GM18507 (cell line): ENCODE data around the gene WDR86.

Experiments used
- DNase-seq: peaks from one replicate; pipeline ENCODE4 v3.0.0; 2011; ENCODE audit warnings: low read depth; ENCODE audit not compliant: insufficient read length; ENCODE audit errors: extremely low spot score
- FAIRE-seq: peaks from 2 replicates; lab custom pipeline; 2011; peaks lifted over from hg19 to GRCh38; lab: Jason Lieb, UNC

WDR86 gene

DNA sequence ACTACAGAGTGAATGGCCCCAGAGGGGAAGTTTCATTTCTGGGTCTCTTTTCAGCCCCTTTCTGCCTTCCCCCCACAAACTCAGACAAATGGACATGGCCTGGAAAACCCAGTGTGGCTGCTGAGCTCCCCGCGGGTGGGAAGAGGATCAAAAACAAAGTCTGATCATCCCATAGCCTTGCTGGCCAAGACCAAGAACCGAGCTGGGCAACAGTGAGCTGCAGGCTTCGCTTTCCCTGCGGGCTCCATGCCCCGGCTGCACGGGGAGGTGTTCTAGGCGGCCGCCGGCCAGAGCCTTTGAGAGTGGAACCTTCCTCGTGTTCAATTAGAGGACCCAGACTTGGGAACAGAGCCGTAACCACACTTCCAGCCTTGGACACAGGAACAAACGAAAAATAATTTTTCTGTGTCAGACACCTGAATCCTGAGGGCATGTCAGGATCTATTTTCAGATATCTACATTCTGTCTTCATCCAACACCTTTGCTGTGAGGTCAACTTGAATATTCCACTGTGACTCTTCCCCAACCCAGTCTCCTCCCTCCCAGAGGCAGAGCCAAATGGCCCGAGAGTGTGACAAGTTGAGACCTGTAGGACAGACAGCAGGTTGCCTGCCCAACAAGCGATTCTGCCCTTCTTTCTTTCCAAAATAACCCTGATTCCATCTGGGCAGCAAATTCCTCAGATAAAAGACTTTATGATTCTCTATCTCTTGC is 26.0 kb downstream of the WDR86 start:
- FAIRE-seq (no peak), DNase-seq (no peak)

DNA sequence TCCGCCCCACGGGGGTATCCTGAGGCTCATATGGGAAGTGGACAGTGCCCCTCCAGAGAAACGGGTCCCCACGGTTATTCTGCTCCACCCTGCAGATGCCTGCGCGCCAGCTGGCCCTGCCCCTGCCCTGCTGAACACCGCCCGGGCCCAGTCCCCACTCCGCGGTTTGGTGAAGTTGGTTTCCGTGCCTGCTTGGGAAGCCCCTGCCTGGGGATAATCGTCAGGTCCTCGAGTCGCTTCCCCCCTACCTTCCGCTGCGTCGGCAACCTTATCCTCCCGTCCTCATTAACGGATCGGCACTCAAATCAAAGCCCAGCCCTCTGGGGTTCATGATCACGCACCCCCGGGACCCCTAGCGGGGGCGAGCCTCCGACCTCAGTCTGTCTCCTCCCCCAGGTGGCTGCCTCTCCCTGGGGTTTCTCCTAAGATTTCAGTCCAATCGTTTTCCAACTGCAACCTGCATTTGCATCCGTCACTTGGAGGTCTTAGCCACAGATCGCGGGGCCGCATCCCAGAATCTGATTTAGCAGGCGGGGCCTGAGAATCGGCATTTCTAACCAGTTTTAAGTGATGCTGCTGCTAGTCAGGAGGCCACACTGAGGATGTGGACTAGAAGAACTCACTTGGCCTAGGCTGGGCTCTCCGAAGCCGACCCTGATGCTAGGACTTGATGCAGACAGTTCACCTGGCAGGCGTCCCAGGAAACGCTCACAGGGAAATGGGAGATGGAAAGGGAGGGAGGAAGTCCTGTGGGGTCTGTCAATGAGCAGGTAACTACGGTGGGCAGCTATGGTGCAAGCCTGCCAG is 27.6 kb downstream of the WDR86 start:
- no peak for FAIRE-seq

DNA sequence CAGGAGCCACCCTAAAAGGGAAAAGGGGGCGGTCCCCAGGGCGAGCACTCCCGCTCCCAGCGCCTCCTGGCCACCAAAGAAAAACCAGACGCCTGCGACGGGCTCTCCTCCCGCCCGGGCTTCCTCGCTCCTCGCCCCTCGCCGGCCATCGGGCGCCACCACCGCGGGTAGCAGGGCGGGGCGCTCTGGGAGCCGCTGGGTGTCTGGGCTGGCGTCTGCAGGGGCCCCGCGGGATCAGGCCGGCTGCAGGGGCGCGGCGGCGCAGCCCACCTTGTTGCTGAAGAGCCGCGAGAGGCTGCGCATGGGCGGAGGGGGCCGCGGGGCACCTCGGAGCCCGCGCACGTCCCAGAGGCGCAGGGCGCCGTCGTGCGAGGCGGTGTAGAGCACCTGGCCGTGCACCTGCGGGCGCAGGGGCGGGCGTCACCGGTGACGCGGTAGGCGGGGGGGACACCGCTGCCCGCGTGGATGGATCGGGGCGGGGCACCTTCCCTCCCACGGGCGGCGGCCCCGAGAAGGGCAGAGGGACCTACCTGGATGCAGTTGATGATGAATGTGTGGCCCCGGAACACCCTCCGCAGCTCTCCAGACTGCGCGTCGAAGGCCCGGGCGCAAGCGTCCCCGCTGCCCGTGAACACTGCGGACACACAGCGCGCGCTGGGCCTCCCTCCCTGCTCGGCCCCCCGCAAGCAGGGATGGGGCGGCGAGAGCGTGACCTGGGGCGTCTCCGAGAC is 28.3 kb downstream of the WDR86 start:
- FAIRE-seq = no peak
- no peak for DNase-seq

More for the DNA sequence above, 27.6 kb downstream of the WDR86 start:
- no peak for DNase-seq

DNA sequence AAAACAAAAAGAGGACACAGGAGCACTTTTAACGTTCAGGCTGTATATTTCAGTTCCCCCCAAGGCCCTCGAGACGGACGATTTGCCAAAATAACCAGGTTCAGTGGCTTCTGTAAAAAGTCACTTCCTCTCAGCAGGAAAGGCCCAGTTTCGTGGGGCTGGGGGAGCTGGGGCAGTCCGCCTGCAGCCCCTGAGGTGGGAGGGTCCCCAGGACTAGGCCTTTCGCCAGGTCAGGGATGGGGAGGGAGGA is 28.8 kb downstream of the WDR86 start:
- no peak for DNase-seq
- FAIRE-seq = no peak

DNA sequence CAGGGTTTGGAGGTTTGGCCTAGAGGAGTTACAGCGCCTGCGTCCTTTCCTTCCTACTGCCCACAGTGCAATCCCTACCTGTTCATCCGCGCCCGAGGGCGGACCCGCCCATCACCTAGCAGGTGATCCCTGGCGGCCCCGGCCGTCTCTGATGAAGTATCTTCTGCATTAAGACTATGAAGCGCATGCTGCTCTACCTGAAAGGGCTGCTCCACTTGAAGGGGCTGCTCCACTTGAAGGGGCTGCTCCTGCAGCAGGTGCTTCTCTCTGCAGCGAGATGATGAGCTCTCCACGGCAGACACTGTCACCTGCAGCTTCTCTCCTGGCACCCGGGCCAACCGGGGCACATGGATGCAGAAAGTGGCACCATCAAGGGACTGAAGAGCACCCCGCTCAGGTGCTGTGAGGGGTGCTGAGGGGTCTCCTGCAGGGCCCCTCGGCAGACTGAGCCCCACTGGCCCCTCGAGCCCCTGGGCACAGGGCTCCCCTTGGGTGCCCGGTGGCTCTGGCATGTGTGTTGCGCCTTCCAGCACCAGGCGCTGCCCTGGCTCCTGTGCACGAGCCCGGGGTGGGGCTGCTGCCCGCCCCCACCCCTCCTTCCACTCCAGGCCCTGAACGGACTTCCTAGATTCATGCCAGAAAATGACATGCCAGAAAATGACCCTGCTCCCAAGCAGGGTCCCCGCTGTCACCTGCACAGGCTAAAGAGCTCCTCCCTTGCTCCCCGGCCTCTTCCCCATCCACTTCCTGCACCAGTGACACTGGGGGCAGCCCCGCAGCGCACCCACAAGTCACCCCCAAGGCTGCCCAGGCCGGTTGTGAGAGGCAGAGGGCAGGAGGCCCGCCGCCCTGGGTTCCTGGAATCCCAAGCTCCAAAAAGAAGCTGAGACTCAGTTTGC is 29.4 kb downstream of the WDR86 start:
- FAIRE-seq = no peak
- no peak for DNase-seq

DNA sequence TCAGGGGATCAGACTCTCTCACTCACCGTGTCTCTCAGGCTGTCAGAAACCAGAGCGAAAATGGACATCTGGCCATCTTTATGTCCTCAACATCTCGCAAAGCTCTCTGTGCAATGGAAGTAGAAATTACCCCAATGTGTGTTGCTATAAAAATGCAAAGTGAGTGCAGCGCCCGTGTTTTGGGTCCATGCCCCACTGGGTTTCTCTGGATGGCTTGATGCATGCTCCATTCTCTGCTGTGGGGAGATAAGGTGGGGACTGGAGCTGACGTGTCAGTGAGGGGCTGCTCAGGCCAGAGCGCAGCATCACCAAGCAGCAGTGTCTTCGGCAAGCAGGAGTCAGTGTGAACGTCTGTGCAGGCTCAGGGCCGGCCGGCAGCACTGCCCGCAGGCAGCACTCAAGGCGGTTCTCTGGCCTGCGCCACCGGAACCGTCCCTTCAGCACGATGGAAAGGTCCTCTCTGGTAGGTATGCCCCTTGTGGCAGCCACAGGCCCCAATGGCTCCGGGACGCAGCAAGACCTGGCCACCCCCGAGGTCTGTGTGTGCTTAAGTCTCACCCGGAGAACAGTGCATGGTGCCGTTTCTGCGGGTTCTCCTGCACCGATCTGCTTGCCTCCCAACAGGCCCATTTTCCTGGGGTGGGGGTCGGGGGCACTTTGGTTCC is 30.2 kb downstream of the WDR86 start:
- FAIRE-seq = no peak
- DNase-seq = no peak

DNA sequence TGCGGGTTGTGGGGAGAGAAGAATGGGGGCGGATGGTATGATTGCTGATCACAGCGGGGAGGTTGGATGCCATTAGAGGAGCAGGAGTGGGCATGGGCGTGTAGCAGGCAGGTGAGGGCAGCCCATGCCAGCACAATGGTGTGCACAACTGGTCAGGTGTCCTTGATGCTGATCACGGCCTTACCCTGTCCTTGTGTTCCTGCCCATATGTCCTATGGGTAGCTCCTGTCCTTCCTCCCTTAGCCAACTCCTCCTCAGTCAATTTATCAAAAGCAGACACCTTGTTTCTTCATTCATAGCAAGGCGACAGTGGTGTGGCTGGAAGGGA is 30.7 kb downstream of the WDR86 start:
- DNase-seq (no peak), FAIRE-seq (no peak)

DNA sequence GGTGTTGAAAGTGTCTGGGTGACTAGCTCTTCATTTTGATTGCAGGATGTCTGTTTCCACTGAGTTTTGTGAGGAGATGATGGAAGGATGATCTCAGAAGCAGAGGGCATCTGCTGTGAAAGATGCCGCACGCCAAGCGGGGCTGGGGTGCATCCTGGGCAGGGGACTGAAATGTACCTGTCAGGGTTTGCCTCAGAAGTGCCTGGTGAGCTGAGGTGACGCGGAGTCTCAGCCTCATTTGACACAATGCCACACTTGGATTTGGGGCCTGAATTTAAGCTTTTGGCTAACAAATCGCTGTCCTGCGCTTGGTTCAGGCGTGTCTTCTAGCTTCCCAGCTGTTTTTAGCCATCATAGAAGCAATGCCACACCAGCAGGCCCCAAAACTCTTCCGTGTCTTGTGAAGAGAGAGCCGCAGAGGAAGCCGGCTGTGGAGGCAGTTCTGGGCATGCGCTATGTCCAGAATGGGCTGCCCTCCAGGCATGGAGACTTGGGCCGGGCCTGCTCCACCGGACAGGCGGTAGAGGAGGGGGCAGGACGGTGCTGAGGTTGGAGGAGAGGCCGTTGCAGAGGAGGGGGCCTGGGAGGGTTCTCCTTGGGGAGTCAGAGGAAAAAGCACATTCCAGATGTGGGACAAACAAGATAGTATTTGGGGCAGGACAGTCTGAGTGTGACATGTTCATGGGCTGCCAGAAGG is 31.2 kb downstream of the WDR86 start:
- no peak for DNase-seq

DNA sequence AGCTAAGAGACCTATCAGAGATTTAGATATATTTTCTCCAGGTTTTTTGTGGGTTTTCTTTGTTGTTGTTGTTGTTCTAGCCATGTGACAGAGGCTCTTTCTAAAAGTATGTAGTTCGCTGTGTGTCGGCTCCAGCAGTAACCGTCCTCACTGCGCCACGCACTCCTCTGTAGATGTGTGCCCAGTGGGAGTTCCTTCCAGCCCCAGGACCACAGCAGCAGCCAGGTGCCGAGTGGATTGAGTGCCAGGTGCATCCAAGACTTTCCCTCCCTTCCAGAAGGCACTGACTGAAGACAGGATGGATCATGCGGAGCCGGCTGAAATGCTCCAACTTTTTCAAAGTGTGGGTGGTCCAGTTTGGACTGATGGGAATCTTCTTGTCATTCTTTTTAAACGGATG is 31.8 kb downstream of the WDR86 start:
- DNase-seq (no peak), FAIRE-seq (no peak)

More for the DNA sequence above, 31.2 kb downstream of the WDR86 start:
- FAIRE-seq = no peak

DNA sequence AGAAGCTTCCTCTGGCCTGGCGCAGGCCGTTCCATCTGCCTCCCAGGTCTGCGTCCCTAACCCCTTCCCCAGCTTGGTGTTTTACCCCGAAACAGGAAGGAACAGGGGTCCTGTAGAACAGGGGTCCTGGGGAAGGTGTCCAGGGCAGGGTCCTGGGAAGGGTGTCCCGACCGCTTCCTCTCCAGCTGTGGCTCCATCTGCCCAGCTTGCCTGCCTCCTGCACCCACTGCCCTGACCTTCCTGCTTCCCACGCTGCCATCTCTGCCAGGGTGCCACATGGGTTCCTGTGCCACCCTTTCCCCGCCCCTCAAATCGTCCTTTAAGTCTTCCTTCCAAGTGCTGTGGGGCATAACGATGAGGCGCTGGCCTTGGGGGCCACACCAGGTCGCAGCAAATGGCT is 32.4 kb downstream of the WDR86 start:
- no peak for DNase-seq

DNA sequence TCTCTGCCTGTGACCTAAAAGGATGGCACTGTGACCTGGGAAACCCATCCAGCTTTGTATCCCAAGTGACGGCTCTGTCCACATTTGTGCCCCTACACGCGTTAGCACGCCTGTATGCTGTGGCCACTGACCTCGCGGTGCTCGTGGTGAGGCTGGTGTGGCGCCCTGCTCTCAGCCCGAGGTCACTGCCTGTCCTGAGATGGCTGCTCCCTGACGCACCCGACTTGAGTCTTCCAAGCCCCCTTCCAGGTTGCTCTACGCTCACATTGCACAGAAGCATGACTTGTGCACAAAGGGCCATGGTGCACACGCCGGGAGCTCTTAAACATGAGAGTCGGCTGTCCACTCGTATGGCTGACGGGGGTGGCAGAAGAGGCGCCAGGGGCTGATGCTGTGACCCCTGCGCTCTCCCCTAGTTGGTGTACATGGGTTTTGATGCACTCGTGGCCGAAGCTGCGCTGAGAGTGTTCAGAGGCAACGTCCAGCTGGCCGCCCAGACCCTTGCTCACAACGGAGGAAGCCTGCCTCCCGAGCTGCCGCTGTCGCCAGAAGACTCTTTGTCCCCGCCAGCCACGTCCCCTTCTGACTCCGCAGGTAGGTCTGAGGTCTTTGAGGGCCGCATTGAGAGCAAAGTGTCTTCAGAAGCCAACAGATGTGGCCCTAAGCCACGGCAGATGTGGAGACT is 33.5 kb downstream of the WDR86 start:
- no peak for FAIRE-seq
- no peak for DNase-seq

More for the DNA sequence above, 32.4 kb downstream of the WDR86 start:
- no peak for FAIRE-seq

DNA sequence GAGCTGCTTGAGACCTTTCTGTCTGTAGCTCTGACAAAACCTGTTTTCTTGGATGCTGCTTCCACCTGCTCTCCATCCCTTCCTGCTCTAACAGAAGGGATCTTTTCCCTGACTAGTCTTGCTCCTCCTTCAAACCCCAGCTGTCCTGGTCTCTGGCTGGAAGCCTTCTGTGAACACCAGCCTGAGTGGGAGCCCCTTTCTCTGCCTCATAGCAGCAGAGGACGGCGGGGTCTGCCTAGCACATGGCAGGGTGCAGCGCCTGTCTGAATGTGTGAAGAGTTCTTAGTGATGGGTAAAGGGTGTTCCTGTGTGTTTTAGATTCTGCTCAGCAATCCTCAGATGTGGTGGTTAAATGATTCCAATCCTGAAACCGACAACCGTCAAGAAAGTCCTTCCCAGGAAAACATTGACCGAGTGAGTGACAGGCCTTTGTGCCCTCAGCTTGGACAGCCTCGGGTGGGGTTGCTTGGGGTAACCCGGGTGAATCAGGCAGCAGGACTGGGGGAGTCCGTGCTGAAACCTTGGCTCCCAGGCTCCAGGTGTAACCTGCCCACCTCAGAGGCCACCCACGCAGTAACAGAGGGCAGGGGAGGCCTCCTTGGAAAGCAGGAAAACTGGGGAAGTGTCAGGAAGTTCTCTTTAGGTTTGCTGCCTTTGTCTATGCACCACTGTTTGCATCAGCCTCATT is 34.2 kb downstream of the WDR86 start:
- FAIRE-seq (no peak), DNase-seq (no peak)

DNA sequence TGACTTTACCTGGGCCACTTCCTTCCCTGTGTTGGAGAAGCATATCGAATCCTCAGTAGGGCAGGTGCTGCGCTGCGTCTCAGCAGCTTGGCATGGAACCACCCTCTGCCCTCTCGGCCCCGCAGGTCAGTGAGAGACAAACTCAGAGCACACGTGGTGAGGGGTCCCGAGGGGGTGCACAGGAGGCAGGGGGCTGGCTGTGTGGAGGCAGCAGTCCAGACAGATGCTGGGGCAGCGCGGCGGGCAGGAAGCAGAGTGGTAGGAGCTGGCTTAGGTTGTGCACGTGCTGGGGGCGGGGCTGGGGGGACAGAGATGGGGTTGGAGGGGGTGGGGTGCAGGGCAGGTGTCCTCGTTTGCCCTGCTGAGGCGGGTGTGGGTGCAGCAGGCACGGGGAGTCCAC is 35.1 kb downstream of the WDR86 start:
- no peak for DNase-seq
- no peak for FAIRE-seq

DNA sequence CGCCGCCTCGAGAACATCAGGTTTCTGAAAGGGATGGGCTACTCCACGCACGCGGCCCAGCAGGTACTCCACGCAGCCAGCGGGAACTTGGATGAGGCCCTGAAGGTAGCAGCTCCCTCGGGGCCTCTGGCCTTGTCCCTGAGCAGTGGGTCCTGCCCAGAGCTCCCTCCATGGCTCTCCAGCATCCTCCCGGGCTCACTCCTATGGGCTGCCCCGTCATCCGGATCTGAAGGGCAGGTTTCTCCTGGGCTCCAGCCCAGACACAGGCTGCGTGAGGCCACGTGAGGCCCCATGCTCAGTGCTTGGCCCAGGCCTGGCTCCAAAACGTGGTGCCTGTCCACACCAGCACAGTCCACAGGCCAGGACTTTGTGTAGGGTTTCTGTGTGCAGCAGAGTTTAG is 35.7 kb downstream of the WDR86 start:
- FAIRE-seq = no peak
- no peak for DNase-seq

DNA sequence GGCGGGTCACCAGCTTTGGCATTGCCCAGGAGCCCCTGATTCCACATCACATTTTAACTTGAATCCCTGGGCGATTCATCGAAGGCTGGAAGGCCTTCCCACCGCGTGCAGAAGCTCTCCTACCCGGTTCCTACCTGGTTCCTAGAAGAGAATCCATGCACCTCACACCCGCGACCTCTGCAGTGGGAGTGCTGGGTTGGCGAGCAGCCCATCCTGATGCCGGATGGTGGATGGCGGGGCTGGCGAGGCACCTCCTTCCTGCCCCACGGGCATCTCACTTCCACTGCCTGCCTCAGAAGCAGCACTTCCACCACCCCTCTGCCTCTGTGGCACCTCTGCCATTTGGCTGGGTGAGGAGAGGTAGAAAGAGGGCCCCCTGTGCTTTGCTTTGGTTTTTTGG is 36.2 kb downstream of the WDR86 start:
- DNase-seq = no peak
- FAIRE-seq = no peak

DNA sequence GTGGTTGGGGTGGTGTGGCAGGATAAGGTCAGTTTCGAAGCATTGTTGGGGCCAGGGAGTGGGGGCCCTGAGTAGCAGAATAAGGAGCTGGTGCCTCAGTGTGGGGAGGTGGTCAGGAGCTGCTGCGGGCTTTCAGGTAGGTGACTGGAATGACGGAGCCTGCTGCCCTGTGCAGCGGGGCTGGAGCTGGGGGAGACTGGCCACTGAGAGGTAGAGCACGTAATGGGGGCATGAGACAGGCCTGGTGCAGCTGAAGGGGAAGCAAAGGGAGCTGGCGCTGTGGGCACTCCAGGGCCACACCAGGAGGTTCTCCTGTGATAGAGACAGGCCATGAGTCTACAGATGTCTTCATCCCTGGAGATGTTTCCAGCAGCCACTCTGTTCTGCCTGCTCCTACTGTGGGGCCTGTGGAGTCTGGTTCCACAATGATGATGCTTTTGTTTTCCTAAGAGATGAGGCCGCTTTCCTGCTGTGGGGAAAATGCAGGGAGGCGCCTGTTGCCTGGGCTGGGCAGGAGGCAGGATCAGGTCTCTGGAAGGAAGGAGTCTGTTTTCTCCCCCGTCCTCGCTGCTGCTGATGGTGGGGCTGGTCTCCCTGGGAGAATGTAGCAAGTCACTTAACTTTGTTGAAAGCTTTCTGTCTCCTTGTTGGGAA is 37.1 kb downstream of the WDR86 start:
- no peak for DNase-seq
- no peak for FAIRE-seq

DNA sequence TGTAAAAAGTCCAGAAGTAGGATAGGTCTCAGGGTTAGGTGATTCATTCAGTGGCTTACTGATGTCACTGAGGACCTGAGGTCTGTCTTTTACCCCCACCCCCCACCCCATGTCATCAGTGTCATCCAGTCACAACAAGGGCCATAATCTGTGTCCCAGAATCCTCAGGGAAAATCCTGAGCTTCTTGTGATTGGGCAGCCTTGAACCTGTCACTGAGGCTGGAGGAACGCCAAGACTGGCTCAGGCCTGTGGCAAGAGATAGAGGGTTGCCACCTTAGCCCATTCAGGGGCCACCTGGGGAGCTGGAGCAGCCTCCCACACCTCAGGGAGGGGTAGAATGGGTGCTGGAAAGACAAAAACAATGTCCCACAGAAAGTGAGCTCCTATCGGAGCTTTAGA is 38.6 kb downstream of the WDR86 start:
- no peak for DNase-seq
- FAIRE-seq = no peak
